ENCODE measurements around the gene STING1.
A peak's percentile ranks its signal among the peaks of the same experiment; 100 is the strongest.
"Not testable (repeated sequence)": the region's sequence is repeated elsewhere in the genome, so short reads cannot be mapped to it uniquely, and the experiment has no call there.

STING1 gene

GRCh38 chr5:139462586-139463276 is 19.8 kb downstream of the STING1 start, which contains the start of gene ECSCR:
ECSCR (minus strand) TSS chr5:139462743; CDS start chr5:139462670, 73 bp downstream.
- DNase-seq = no peak

GRCh38 chr5:139461698-139462097 is 20.9 kb downstream of the STING1 start:
- DNase-seq = no peak

GRCh38 chr5:139461176-139461575 is 21.4 kb downstream of the STING1 start:
- DNase-seq = no peak

- no peak for DNase-seq
Observed at GRCh38 chr5:139460455-139460854, 22.1 kb downstream of the STING1 start.

- DNase-seq = no peak
Observed at GRCh38 chr5:139459451-139459934, 23.1 kb downstream of the STING1 start.

GRCh38 chr5:139458580-139459407 is 23.8 kb downstream of the STING1 start:
- DNase-seq = peak; percentile 69

GRCh38 chr5:139457653-139458306 is 24.8 kb downstream of the STING1 start:
- no peak for DNase-seq

- no peak for DNase-seq
Observed at GRCh38 chr5:139457241-139457640, 25.3 kb downstream of the STING1 start.

DNA sequence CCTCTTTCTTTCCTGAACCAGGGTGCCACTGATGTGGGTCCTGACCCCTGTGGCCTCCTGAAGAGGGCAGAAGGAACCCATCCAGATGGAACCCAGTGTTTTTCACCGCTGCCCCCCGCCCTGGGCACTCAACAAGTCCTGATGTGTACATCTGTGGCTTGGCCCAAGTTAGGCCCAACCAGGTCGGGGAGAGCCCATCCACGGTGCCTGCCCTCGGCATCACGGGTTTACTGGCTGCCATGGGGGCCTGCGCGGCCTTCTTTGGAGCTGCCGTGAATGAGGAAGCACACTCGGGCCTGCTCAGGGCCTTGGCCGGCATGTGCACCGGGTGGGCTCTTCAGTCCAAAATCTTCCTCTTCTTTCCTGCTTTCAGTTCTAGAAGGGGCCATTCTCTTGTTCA is 25.8 kb downstream of the STING1 start:
- DNase-seq = no peak

DNA sequence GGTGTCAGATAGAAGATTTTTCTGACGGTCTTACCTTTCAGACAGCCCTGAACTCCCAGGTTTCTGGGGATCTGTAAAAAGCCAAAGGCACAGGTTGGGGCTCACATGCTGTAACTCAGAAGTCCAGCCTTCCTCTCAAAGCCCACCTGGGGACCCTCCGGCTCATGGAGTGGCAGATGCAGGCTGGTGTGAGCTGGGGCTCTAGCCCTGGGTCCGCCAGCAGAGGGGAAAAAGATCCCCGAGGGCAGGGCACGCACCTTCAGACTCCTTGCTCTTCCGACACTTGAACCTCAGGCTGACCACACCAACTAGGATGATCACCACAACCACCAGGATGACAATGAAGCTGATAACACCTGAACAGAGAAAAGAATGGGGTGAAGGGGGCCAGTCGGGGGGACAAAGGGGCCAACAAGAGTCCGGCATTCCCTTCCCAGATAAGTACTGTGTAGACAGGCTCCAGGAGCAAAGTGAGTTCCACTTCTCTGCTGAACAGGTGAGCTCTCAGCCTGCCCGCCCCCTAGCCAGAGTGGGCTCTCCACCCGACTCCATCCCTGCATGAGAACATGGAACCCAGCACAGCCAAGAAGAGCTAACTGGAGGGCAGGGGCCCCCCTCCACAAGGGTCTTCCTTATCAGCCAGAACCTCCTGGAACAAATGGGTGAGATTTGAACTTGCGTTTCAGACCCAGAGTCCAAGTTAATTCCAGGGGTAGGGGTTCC is 27.8 kb downstream of the STING1 start:
- no peak for DNase-seq

GRCh38 chr5:139453683-139454567 is 28.6 kb downstream of the STING1 start:
- no peak for DNase-seq

GRCh38 chr5:139451878-139452660 is 30.5 kb downstream of the STING1 start:
- DNase-seq = no peak

DNA sequence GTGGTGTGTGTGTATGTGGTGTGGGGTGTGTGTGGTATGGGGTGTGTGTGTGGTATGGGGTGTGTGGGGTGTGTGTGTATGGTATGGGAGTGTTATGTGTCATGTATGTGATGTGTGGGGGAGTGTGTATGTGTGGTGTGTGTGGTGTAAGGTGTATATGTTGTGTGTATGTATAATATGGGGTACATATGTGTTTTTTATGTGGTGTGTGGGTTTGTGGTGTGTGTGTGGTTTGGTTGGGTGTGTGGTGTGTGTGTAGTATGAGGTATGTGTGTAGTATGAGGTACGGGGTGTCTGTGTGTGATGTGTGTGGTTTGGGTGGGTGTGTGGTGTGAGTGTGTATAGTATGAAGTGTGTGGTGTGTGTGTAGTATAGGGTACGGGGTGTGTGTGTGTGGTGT is 31.4 kb downstream of the STING1 start:
- DNase-seq = no peak

GRCh38 chr5:139446956-139447779 is 35.4 kb downstream of the STING1 start:
- DNase-seq = no peak

DNA sequence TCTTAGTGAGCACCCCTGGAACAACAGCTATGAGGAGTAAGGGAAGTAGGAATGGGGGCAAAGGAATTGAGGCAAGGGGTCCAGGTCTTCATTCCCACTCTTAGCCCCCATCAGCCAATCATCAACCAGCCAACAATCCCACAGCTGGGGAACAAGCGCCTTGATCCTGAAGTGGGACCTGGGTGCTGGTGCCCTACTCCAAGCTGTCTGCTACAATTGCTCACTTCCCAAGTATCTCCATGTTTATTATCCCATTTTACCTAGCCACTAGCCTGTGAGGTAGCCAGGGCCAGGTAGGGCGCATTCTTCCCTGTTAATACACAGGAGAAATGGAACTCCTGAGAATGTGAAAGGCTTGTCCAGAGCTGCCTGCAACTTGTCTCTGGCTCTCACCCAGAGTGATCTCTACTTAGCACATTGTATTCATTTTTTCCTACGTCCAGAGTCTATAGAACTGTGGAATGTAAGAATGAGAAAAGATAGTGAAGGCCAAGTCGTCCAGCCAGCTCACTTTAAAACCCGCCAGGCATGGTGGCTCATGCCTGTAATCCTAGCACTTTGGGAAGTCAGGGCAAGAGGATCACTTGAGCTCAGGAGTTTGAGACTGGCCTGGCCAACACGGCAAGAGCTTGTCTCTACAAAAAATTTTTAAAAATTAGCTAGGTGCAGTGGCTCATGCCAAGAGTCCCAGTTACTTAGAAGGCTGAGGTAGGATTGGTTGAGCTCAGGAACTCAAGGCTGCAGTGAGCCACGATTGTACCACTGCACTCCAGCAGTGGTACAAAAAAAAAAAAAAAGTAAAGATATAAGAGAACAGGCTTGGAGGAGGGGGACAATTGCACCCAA is 37.0 kb downstream of the STING1 start:
- DNase-seq = no peak

- no peak for DNase-seq
Observed at GRCh38 chr5:139443831-139444453, 38.6 kb downstream of the STING1 start.

DNA sequence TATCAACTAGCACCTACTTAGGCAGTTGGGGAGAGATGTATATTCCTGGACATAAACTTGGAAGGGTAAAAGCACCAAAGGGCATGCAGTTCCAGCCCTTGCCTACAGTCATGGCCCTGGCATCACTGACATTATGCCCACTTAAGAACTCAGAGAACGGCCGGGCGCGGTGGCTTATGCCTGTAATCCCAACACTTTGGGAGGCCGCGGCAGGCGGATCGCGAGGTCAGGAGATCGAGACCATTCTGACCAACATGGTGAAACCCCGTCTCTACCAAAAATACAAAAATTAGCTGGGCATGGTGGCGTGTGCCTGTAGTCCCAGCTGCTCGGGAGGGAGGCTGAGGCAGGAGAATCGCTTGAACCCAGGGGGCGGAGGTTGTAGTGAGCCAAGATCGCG is 42.1 kb downstream of the STING1 start:
- DNase-seq = not testable (repeated sequence)
